Trophoblast cell (in vitro differentiated cells and primary cell): ENCODE measurements around the gene ZNF185.
A peak's percentile ranks its signal among the peaks of the same experiment; 100 is the strongest.

Experiments used
- DNase-seq, 2 donors: peaks; one replicate each; pipeline ENCODE4 v3.0.0-alpha.2; 2016
- H2AFZ ChIP-seq: 2 replicates; pipeline ENCODE4 v1.6.1; 2013; ENCODE audit warnings: low read length, moderate library complexity, mild to moderate bottlenecking; ENCODE audit not compliant: insufficient read depth, poor library complexity
- H2AK5ac ChIP-seq: 2 replicates; pipeline ENCODE4 v1.6.1; 2013; ENCODE audit warnings: mild to moderate bottlenecking, low read length
- H2BK120ac ChIP-seq: 2 replicates; pipeline ENCODE4 v1.6.1; 2013; ENCODE audit warnings: low read length, mild to moderate bottlenecking, moderate library complexity; ENCODE audit not compliant: insufficient read depth, poor library complexity
- H2BK12ac ChIP-seq: 2 replicates; pipeline ENCODE4 v1.6.1; 2013; ENCODE audit warnings: mild to moderate bottlenecking, low read length, moderate library complexity
- H2BK5ac ChIP-seq: 2 replicates; pipeline ENCODE4 v1.6.1; 2013; ENCODE audit warnings: low read length, low read depth, moderate library complexity, mild to moderate bottlenecking; ENCODE audit not compliant: poor library complexity
- H3K14ac ChIP-seq: 2 replicates; pipeline ENCODE4 v1.6.1; 2013; ENCODE audit warnings: mild to moderate bottlenecking, low read length
- H3K18ac ChIP-seq: 2 replicates; pipeline ENCODE4 v1.6.1; 2013; ENCODE audit warnings: mild to moderate bottlenecking, low read length
- H3K23ac ChIP-seq: 2 replicates; pipeline ENCODE4 v1.6.1; 2013; ENCODE audit warnings: low read length
- H3K27ac ChIP-seq: 2 replicates; pipeline ENCODE4 v1.5.1; 2013; ENCODE audit warnings: low read depth, mild to moderate bottlenecking, inconsistent platforms, low read length, moderate library complexity
- H3K27me3 ChIP-seq: 2 replicates; pipeline ENCODE4 v1.6.1; 2013; ENCODE audit warnings: inconsistent platforms, mild to moderate bottlenecking, low read length, moderate library complexity; ENCODE audit not compliant: insufficient read depth
- H3K36me3 ChIP-seq, 2 experiments: 1 replicate in 1 of 2; 2 replicates in 1 of 2; pipeline ENCODE4 v1.6.1; 2013; ENCODE audit warnings: low read length in 2 of 2, mild to moderate bottlenecking in 2 of 2, moderate library complexity in 1 of 2; ENCODE audit not compliant: insufficient read depth in 2 of 2, control insufficient read depth in 1 of 2
- H3K4ac ChIP-seq: 2 replicates; pipeline ENCODE4 v1.6.1; 2013; ENCODE audit warnings: low read depth, mild to moderate bottlenecking, low read length, moderate library complexity
- H3K4me1 ChIP-seq, 2 experiments: 1 replicate in 1 of 2; 2 replicates in 1 of 2; pipeline ENCODE4 v1.6.1; 2013; ENCODE audit warnings: low read length in 2 of 2, mild to moderate bottlenecking in 2 of 2, moderate library complexity in 1 of 2; ENCODE audit not compliant: insufficient read depth in 2 of 2, control insufficient read depth in 1 of 2
- H3K4me2 ChIP-seq: 2 replicates; pipeline ENCODE4 v1.6.1; 2013; ENCODE audit warnings: inconsistent platforms, mild to moderate bottlenecking, low read length, moderate library complexity
- H3K4me3 ChIP-seq: 2 replicates; pipeline ENCODE4 v1.5.1; 2013; ENCODE audit warnings: mild to moderate bottlenecking, low read depth, low read length, inconsistent platforms
- H3K79me1 ChIP-seq: one replicate; pipeline ENCODE4 v1.6.1; 2013; ENCODE audit warnings: low read length
- H3K79me2 ChIP-seq: 2 replicates; pipeline ENCODE4 v1.6.1; 2013; ENCODE audit warnings: low read length, mild to moderate bottlenecking; ENCODE audit not compliant: control insufficient read depth, insufficient read depth, poor library complexity
- H3K9ac ChIP-seq: 2 replicates; pipeline ENCODE4 v1.6.1; 2013; ENCODE audit warnings: mild to moderate bottlenecking, low read length
- H3K9me3 ChIP-seq: 2 replicates; pipeline ENCODE4 v1.6.1; 2013; ENCODE audit warnings: low read depth, mild to moderate bottlenecking, control low read depth, inconsistent platforms, low read length; ENCODE audit not compliant: insufficient read depth
- H4K12ac ChIP-seq: 2 replicates; pipeline ENCODE4 v1.6.1; 2013; ENCODE audit warnings: low read depth, mild to moderate bottlenecking, low read length, moderate library complexity
- H4K8ac ChIP-seq: 2 replicates; pipeline ENCODE4 v1.6.1; 2013; ENCODE audit warnings: low read depth, mild to moderate bottlenecking, low read length, moderate library complexity
- H4K91ac ChIP-seq: one replicate; pipeline ENCODE4 v1.6.1; 2013; ENCODE audit warnings: low read depth, mild to moderate bottlenecking, low read length, moderate library complexity
- WGBS: extraction: QIAGEN DNeasy Blood & Tissue Kit; methylation state at CpG from one replicate; pipeline ENCODE4 v1.1.7; 2013; ENCODE audit warnings: missing lambda C conversion rate; ENCODE audit not compliant: insufficient read length, insufficient coverage; ENCODE audit errors: extremely low coverage; 5-methylcytosine and 5-hydroxymethylcytosine counted together

The ZNF185 gene

GRCh38 chrX:152913346-152913745 is 15.5 kb downstream of the ZNF185 start:
- Histone ChIP-seq H3K36me3 (peaks cover 8 to 11% of the 10 kb centered on the region in 2 experiments), H3K4me1 (no peaks in the 10 kb centered on the region), H4K12ac (no peak overlapping the region), H3K14ac (no peak overlapping the region), H2BK5ac (no peak overlapping the region), H2BK12ac (no peak overlapping the region), H2AFZ (no peak overlapping the region), H3K23ac (no peak overlapping the region), H4K8ac (no peak overlapping the region), H3K9ac (no peak overlapping the region), H2BK120ac (no peak overlapping the region), H3K4me2 (no peak overlapping the region), H3K4ac (no peak overlapping the region), H3K9me3 (no peaks in the 10 kb centered on the region), H3K4me3 (no peak overlapping the region), H3K27me3 (no peaks in the 10 kb centered on the region), H2AK5ac (no peak overlapping the region), H4K91ac (no peak overlapping the region), H3K27ac (no peak overlapping the region), H3K79me1 (no peaks in the 10 kb centered on the region), H3K79me2 (no peaks in the 10 kb centered on the region), H3K18ac (no peak overlapping the region)
- WGBS, result no CpG with 5 or more reads among the region's 10 CpGs
- DNase-seq, result no peak

- no peak overlapping the region for H3K27ac ChIP-seq
- H3K9me3 ChIP-seq, result no peaks in the 10 kb centered on the region
- no peak overlapping the region for H3K23ac ChIP-seq
- no peaks in the 10 kb centered on the region for H3K4me1 ChIP-seq
- no peak overlapping the region for H3K18ac ChIP-seq
- no peak overlapping the region for H2BK5ac ChIP-seq
- no peak overlapping the region for H3K9ac ChIP-seq
- WGBS, result no CpG with 5 or more reads among the region's 6 CpGs
- H4K91ac ChIP-seq, result no peak overlapping the region
- peaks cover 9 to 13% of the 10 kb centered on the region in 2 experiments for H3K36me3 ChIP-seq
- no peak overlapping the region for H3K4me2 ChIP-seq
- no peaks in the 10 kb centered on the region for H3K79me1 ChIP-seq
- no peaks in the 10 kb centered on the region for H3K27me3 ChIP-seq
- H4K8ac ChIP-seq, result no peak overlapping the region
- no peak overlapping the region for H2BK12ac ChIP-seq
- no peak overlapping the region for H2BK120ac ChIP-seq
- H3K4ac ChIP-seq, result no peak overlapping the region
- H3K79me2 ChIP-seq, result no peaks in the 10 kb centered on the region
- no peak overlapping the region for H2AK5ac ChIP-seq
- H2AFZ ChIP-seq, result no peak overlapping the region
- no peak overlapping the region for H4K12ac ChIP-seq
- DNase-seq, result no peak
- H3K14ac ChIP-seq, result no peak overlapping the region
- no peak overlapping the region for H3K4me3 ChIP-seq
Measured at GRCh38 chrX:152913910-152914309, 16.0 kb downstream of the ZNF185 start.

DNA sequence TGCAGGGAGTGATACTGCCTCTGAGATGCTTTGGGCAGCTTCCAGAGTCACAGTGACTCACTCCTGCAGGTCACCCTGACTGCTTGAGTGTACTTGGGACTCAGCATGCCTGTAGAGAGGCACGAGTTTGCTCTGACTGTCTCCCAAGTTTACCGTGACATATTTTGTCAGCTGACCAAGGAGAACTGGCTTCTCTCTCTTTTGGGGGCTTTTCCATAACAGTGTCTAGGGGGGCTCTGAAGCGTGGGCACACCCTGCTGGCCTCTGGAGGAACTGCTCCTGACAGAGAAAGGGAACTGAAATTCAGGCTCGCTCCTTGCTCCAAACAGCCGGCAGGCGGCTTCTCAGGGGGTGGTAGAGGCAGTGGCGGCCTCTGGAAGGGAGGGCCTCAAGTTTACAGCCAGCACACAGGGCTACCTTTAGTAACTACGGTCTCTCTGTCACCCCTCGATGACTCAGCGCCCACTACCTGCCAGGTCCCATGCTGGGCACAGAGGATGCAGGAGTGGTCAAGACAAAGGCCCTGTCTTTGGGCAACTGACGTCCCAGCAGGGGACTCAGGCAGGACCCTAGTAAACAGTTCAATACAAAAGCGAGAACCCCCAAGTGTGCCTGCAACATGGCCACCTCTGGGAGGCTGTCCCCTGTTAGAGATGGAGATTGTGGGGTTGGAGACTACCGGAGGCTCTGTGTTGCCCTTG is 17.8 kb downstream of the ZNF185 start:
- Histone ChIP-seq H3K4me1 (no peaks in the 10 kb centered on the region), H3K36me3 (peaks cover 24 to 27% of the 10 kb centered on the region in 2 experiments), H3K27me3 (no peaks in the 10 kb centered on the region), H3K23ac (no peak overlapping the region), H2AFZ (no peak overlapping the region), H3K4ac (no peak overlapping the region), H3K9me3 (no peaks in the 10 kb centered on the region), H4K91ac (no peak overlapping the region), H3K4me3 (no peak overlapping the region), H3K18ac (no peak overlapping the region), H3K79me2 (no peaks in the 10 kb centered on the region), H2AK5ac (no peak overlapping the region), H2BK120ac (no peak overlapping the region), H2BK12ac (no peak overlapping the region), H3K4me2 (no peak overlapping the region), H4K12ac (no peak overlapping the region), H3K27ac (no peak overlapping the region), H3K9ac (no peak overlapping the region), H2BK5ac (no peak overlapping the region), H3K79me1 (no peaks in the 10 kb centered on the region), H3K14ac (no peak overlapping the region), H4K8ac (no peak overlapping the region)
- WGBS, result no CpG with 5 or more reads among the region's 13 CpGs
- DNase-seq, result peak in 1 of 2 donors; percentile 25

DNA sequence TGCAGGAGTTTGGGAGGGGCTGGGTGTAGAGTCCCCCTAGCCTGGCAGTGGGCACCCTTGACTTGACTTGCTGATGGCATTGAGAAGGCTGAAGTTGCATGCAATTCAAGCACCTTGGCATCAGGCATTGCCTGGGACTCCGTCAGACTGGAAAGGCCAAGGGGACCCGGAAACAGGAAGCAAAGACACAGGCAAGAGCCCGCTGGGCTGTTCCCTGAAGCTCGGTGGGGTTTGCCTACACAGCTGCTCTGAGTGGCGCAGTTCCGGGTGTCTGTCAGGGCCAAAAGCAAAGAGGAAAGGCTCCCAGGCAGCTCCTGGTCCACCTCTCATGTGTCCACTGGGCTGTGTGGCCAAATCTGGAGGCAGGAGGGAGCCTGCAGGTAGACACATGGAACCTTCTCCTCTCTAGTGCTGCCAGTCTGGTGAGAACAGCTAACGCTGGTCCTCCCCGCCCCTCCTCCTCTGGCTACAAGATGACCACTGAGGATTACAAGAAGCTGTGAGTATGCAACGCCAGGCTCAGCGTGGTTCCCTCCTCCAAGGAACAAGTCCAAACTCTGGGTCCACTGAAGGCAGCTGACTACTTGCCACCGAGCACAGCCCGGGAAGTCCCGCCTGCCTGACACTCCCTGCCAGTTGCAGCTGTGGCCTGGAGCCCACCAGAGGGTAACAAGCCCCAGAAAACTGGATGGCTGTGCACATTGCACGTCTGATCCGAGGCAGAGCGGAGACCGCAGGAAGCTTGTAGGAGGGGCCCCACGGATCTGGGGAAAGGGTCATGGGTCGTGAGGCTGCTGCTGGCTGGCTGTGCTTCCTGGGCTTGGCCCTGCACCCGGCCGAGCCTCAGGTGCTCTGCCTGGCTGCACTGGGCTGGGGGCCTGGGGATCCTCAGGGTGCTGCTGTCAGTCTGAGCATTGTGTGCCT is 20.1 kb downstream of the ZNF185 start:
- Histone ChIP-seq H3K14ac (no peak overlapping the region), H2AFZ (no peak overlapping the region), H3K27me3 (no peaks in the 10 kb centered on the region), H3K27ac (no peak overlapping the region), H3K18ac (no peak overlapping the region), H3K79me2 (no peaks in the 10 kb centered on the region), H2AK5ac (no peak overlapping the region), H3K36me3 (peaks cover 24 to 42% of the 10 kb centered on the region in 2 experiments), H3K4me3 (no peak overlapping the region), H3K9ac (no peak overlapping the region), H3K79me1 (no peaks in the 10 kb centered on the region), H2BK120ac (no peak overlapping the region), H4K12ac (no peak overlapping the region), H3K4ac (no peak overlapping the region), H4K8ac (no peak overlapping the region), H3K23ac (no peak overlapping the region), H3K4me2 (no peak overlapping the region), H2BK5ac (no peak overlapping the region), H3K4me1 (no peaks in the 10 kb centered on the region), H4K91ac (no peak overlapping the region), H3K9me3 (no peaks in the 10 kb centered on the region), H2BK12ac (no peak overlapping the region)
- DNase-seq, result no peak
- WGBS, result no CpG with 5 or more reads among the region's 21 CpGs
